RPMI7951 (cell line): ENCODE results near the gene C19orf44. TPM values are rescaled to one million over a fixed set of nuclear protein-coding genes. Genes with fewer than 3 reads are reported as not detected.
A peak's percentile ranks its signal among the peaks of the same experiment; 100 is the strongest.
"Not testable (repeated sequence)": the region's sequence is repeated elsewhere in the genome, so short reads cannot be mapped to it uniquely, and the experiment has no call there.

Experiments
- DNase-seq: peaks from one replicate; pipeline ENCODE4 v3.0.0-alpha.2; 2012; ENCODE audit warnings: low read depth
- total RNA-seq: library from RNA; depleted of rRNA; stranded (reverse); fragments of >200 nt; shearing (Covaris generic); gene quantifications from 2 replicates; pipeline ENCODE4 v1.2.3, GENCODE V29; 2014; rRNA removed

The C19orf44 gene
- total RNA-seq = 4.5 and 10.0 TPM in 2 replicates

DNA sequence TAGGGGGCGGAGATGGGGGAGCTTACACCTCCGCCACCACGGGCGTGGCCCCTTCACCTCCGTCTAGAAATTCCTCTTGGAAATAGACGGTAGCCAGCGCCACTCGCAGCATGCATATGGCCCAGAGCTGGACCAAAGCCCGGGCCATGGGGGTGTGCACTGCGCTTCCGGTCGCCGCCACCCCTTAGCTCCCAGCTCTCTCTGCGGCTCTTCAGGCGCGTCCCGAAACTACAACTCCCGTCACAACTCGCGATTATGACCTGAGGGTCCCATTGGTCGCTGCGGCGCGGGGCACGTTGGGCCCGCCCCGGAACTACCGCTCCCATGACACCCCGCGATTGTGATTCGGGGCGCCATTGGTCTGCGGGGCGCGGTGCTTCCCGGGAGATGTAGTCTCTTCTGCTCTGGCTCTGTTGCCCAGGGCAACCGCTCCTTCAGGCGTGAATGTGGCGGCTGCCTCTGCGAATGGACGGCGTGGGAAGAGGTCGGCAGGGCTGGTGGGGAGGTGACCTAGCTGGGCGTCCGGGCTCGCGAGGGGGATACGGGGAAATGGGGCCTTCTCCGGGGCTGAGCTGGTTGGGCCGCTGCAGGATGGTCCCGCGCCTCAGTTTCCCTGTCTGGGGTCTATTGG lies at the start of gene C19orf44, which contains the start of gene CALR3:
TSS of gene C19orf44 (plus strand) at position 413 of the 631 bp plus-strand sequence. CDS start 4,399 bp downstream, outside the sequence.
TSS of gene CALR3 (minus strand) at position 186 of the 631 bp plus-strand sequence. CDS start at position 148, 38 bp downstream.
- DNase-seq = peak; percentile 99

DNA sequence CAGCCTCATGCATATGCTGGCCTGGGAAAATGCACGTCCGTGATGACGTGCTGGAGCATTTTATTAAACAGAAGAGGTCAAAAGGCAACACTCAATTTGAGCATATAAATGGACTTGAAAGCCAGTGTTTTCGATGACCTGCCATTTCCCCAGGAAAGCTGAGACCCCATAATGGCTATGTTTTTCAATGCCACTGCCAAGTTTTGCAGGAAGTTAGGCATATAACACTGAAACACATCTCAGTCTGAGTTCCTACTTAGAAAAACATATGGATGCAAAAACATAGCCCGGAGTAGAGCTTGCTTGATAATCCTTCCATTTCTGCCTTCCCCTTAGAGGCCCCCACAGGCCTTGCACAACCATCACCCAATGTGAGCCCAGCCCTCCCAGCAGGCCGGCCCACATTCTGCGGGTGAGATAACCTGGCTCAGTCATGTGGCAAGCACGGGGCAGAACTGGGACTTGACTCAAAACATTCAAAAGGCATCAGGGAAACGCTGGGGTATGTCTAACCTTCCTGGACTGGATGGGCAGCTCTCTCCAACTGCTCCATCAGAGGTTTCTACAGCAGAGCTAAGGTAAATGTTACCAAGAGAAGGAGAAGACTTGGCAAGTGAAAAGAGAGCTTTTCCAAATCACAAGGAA lies 49.3 kb upstream of the C19orf44 start:
- peak; percentile 67 for DNase-seq

DNA sequence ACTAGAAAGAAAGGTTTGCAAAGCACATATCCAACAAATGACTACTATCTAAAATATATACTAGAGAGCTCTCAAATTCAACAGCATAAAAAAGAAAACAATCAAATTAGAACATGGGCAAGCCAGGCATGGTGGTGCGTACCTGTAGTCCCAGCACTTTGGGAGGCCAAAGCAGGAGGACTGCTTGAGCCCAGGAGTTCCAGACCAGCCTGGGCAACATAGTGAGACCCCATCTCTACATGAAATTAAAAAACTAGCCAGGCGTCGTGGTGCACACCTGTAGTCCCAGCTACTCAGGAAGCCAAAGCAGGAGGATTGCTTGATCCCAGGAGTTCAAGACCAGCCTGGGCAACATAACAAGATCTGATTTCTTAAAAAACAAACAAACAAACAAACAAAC lies 47.3 kb upstream of the C19orf44 start:
- not testable (repeated sequence) for DNase-seq

DNA sequence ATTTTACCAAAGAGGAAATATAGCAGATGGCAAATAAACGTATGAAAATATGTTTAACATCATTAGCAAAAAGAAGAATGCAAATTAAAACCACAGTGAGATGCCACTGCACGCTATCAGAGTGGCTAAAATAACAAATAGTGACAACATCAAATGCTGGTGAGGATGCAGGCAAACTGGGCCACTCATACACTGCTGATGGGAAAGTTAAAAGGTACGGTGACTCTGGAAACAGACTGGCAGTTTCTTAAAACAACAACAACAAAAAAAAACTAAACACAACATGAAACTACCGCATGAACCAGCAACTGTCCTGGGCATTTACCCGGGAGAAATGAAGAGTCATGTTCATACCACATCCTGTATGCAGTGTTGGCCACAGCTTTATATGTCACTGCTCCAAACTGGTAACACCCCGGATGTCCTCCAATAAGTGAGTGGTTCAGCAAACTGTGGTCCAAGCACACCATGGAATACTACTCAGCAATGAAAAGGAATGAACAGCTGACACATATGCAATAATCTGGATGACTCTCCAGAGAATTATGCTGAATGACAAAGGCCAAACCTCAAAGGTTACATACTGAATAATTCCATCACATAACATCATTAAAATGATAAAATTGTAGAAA lies 46.7 kb upstream of the C19orf44 start:
- peak; percentile 42 for DNase-seq

DNA sequence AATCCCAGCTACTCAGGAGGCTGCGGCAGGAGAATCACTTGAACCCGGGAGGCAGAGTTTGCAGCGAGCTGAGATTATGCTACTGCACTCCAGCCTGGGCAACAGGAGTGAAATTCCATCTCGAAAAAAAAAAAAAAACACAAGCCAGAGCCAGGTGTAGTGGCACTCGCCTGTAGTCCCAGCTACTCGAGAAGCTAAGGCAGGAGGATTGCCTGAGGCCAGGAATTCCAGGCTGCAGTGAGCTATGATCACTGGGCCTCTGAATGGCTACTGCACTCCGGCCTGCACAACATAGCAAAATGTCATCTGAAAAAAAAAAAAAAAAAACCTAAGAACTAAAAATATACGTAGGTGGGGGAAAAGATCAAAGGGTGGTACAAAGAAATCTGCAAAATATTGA lies 43.9 kb upstream of the C19orf44 start:
- no peak for DNase-seq

DNA sequence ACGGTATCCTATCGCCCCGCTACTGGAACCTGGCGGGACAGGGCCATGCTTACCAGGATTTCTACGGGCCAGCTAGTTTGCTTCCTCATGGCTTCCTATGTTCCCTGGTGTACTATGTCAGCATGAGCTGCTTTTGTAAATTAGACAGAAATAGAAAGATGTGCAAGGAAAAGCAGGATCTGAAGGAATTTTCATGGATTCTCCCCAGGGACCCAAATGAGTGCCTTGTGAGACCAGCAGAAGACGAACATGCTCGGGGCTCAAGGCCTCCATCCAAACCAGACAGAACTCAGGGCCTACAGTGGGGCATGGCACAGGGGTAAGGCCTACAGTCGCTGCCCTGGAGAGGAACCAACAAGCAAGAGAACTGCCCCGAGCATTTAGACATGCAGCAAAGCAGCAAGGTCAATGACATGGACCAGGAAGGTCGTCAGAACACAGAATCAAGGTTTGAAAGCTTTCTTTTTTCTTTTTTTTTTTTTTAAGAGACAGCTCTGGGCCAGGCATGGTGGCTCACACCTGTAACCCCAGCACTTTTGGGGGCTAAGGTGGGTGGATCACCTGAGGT lies 41.8 kb upstream of the C19orf44 start:
- no peak for DNase-seq

DNA sequence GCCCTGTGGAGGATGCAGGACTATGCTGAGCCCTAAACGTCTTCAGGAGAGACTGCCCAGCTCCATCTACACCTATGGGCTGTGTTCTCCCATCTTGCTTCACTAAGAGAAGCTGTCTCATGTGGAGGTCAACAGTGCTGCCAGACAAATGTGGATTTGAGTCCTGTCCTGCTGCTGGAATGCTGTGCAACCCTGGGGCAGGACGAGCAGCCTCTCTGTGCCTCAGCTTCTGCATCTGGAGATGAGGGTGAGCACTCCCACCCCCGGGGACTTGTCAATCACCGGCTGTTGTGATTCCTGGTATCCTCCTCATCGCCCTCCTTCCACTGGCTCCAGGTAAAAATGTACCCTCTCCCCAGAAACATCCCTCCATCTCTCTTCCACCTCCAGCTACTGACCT lies 40.7 kb upstream of the C19orf44 start:
- no peak for DNase-seq

DNA sequence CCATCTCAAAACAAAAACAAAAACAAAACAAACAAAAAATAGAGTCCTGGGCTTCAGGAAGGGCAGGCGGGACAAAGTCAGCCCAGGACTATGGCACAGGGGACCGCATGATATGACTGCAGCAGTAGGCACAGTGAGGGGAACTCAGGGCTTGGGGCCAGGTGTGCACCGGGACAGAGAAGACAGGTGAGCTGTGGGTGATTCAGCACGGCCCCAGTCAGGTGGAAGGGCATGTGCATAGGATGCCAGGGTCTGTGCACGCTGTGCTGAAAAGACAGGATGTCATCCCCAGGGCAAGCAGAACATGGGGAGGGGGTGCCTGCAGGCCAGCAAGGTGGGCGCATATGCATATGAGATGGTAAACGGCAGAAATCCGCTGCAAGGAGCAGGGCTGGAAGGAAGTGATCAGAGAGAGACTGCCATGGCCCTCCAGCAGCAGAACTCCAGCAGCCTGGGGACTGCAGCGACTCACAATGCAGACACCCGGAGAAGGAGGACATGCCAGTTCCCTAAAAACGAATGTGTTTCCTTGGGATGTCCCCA lies 39.5 kb upstream of the C19orf44 start:
- DNase-seq = no peak

DNA sequence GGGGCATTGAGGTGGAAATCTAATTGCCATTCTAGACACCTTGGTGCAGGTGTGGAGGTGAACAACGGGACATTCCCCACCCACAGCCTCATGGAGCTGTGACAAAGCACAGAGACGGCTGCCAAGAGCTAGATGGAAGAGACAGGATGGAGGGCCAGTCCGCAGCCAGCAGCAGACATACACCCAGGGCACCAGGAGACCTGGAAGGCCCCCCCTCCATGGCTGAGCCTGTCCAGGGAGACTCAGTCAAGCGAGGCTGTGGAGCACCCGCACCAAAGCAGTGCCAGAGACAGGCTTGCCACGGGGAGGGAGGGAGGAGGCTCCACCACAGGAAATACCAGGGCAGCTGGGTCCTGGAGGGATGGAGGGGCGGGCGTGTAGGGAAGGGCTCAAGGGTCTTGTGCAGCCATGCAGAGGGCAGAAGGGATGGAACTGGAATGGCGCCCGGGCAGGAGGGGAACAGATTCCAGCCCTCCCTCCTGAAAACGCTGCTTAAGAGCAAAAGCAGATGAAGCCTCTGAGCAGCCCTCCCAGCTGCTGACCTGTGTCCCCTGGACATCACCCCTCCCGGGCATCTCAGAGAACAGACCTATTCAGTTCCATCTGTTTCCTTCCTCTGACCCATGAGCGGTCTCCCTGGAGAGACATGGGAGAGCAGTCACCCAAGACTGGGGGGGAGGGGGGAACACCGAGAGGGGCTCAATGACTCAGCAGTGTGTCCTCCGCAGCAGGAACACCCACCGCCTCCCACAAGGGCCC lies 38.8 kb upstream of the C19orf44 start:
- peak; percentile 63 for DNase-seq

DNA sequence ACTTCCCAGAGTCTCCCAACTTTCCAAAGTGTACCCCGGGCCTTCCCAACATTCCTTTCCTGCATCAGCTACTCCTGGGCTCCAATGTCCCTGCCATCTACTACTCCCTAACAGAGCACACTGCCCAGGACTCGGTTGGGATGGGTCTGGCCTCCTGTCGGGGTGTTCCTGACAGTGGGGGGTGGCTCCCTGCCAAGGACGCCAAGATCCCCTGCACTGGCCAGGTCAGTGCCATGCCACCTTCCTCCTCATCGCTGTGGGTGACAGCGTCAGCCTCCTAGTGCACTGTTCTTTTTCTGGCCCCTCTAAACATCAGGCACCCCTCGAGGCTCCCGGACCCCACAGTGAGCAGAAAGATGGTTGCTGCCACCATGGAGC lies 38.3 kb upstream of the C19orf44 start:
- no peak for DNase-seq

DNA sequence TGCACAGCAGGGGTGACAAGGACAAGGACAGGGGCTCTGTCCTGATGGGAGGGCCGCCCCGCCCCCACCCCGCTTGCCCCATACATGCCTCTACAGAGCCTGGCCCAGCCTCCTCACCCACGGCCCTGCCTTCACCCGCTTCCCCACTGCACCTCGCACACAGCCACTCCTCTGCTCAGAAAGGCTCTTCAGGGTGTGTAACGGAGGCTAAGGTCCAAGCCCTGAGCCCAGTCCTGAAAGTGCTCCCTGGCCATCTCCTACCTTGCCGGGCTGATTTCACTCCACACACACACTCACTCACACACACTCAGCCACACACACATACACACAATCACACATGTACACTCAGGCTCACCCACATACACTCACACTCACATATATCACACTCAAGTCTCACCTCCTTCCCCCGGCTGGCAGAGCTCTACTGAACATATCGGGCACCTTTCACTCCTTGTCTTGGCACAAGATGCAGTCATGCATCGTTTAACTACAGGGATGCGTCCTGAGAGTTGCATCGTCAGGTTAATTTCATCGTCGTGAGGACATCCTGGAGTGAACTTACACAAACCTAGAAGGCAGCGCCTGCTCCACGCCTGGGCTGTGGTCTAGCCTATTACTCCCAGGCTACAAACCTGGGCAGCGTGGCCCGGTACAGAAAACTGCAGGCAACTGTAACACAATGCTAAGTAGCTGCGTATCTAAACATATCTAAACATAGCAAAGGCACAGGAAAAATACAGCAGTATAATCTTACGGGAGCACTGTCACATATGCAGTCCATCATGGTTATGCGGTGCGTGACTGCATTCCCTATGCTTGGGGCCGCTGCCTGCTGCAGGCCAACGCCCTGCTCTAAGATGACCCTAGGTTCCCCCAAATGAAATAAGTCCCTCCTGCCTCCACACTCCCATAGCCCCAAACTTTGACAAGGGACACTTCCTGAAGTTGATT lies 37.5 kb upstream of the C19orf44 start:
- DNase-seq = no peak

DNA sequence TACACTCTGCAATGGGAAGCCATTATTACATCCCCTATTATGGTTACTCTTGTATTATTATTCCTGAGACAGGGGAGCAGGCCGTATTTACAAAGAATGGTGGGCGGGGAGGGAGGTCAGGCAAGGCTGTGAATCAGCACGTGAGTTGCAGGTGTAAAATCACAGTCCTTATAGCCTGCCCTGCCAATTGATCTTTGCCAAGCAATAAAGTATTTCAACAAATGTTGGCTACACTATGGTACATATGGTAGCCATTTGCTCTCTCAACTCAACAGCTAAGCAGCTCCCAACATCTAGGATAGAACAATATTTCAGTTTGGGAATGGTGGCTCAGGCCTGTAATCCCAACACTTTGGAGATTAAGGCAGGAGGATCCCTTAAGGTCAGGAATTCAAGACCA lies 36.5 kb upstream of the C19orf44 start:
- no peak for DNase-seq

DNA sequence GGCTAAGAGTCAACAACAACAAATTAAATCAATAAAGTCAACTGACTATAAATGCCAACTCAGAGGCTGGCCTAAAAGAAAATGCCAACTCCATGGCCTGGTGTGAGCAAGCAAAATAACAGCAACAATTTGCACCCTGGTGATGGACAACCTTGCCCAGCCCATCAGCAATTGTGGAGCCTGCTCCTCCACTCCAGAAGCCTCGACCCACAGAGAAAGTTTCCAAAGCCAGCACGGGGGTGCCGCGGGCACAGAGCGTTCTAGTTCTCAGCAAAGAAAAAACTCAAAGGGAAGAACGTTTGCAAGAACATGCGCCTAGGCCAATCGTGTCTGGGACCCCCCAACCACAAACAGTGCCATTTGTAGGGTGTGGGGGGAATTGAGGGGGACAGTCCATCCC lies 35.7 kb upstream of the C19orf44 start:
- no peak for DNase-seq

DNA sequence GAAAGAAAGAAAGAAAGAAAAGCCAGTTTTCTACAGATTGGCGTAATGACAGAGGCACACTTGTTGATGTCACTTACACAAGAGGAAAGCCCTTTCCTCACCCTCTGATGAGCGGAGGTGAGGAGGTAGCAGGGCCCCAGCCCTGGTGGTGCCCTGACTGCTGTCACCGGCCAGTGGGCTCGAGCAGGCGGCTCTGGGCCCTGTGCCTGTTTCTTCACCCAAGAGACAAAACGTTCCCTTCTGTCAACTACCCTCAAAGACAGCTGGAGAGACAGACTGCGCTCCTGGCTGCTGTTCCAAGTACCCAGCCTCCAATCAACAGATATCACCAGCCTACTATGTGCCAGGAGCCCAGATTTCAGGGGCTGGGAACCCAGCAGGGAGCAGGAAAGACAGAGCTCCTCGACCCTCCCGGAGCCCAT lies 34.6 kb upstream of the C19orf44 start:
- no peak for DNase-seq

DNA sequence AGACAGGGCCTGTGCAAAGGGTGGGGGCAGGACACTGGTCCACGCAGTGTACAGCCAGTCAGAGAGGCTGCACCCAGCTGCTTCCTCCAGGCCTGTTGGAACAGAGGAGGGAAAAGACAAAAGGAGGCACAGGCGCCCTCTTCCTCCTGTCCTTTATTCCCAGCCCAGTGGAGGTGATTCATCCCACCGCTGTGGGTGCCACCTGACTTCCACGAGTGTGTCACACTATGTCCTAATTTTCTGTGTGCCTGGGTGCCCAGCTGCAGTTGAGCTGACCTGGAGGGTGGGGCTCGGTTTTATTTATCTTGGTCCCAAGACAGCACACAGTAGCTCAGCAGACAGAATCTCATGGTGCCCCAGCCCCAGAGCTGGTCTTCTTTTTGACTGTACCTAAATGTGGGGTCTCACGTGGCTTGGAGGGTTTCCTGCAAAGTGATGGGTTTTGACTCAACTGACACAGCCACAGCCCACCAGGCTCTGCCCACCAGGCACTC lies 33.4 kb upstream of the C19orf44 start:
- DNase-seq = peak; percentile 36

DNA sequence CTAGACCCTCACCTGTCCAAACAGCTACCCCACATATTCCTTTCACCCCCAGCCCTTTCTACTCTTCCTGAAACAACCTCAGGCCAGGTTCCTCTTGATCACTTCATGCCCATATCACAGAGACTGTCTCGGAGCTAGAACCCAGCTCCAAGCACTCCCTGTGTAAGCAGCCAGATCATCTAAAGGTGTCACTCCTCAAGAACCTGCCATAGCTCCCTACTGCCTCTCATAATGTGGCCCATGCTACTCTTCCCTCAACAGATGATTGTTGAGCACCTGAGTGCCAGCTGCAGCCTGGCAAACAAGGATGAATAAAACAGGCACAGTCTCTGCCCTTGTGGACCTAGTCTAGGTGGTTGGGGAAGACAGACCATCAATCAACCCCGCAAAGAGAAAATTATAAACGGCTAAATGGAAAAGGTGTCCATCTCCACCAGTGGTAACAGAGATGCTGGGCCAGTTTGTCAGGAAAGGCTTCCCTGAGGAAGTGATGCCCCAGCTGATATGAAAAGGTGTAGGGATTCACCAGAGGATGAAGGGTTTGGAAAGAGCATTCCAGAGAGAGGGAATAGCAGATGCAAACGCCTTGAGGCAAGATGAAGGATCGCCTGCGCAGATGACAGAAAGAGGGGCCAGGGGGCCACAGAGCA lies 32.7 kb upstream of the C19orf44 start:
- no peak for DNase-seq

DNA sequence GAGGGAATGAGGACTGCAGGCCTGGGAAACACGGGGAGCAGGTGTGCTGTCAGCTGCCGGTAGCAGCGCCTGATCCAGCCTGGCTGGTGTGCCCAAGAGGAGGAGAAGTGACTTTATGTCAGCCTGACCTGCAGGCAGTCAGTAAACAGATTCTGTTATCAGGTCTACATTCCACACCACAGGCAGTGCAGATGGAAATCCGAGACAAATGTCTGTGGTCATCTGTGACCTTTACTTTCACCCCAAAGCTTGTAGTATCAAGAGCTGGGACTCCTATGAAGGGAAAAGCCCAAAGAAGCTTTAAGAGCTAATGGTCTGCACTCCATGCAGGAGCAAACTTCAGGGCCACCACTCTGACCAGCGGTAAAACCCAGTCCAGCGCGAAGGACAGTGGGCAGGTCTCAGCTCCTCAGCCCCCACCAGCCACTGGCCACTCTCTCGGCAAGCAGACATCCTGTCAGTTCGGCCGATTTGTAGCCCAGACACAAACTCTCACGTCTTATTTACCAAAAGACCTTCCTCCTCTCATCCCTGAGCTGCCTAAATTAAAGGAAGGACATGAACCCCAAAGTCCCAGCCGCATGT lies 32.1 kb upstream of the C19orf44 start:
- peak; percentile 40 for DNase-seq

DNA sequence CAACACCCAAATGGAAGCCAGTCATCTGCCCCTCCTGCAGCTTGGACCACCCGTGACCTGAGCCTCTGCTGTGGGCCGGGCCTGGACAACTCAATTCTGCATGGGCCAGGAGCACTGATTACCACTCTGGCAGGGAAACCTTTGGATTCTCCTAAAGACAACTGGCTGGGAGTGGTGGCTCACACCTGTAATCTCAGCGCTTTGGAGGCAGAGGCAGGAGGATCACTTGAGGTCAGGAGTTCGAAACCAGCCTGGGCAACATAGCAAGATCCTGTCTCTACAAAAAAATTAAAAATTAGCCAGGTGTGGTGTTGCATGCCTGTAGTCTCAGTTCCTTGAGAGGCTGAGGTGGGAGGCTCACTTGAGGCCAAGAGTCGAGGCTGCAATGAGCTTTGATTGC lies 31.0 kb upstream of the C19orf44 start:
- DNase-seq = no peak

DNA sequence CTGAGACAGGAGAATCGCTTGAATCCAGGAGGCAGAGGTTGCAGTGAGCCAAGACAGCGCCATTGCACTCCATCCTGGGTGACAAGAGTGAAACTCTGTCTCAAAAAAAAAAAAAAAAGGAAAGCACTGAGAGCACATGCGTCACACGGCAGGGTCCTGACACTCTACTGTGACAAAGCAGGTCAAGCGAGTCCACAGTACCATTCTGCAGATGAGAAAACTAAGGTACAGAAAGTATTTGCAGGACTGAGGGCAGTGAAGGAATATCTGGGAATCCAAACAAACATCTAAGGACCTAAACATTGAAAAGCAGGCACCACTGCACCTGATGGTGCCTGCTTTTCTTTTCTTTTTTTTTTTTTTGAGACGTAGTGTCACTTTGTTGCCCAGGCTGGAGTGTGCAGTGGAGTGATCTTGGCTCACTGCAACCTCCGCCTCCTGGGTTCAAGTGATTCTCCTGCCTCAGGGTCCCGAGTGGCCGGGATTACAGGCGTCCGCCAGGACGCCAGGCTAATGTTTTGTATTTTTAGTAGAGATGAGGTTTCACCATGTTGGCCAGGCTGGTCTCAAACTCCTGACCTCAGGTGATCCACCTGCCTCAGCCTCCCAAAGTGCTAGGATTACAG lies 29.3 kb upstream of the C19orf44 start:
- not testable (repeated sequence) for DNase-seq
